Stimulated activated CD4-positive, alpha-beta T cell treated with anti-CD3 and anti-CD28 coated beads, Interleukin-2, amount 100 ng/mL, for 48 hours (primary cell): ENCODE results near the gene JMJD1C.
"Not testable (repeated sequence)": the region's sequence is repeated elsewhere in the genome, so short reads cannot be mapped to it uniquely, and the experiment has no call there.

ENCODE experiments used
- DNase-seq, 2 donors: peaks; one replicate each; pipeline ENCODE4 v3.0.0-alpha.2; 2020

JMJD1C gene

GRCh38 chr10:63157845-63158624, 307.7 kb downstream of the JMJD1C start:
- peak in 1 of 2 donors; percentile 34 for DNase-seq

GRCh38 chr10:63156236-63156635, 309.5 kb downstream of the JMJD1C start:
- DNase-seq = no peak

- DNase-seq = no peak
Observed at GRCh38 chr10:63155388-63156020, 310.3 kb downstream of the JMJD1C start.

GRCh38 chr10:63154546-63155387, 311.0 kb downstream of the JMJD1C start:
- no peak for DNase-seq

- not testable (repeated sequence) for DNase-seq
Observed at GRCh38 chr10:63153868-63154545, 311.8 kb downstream of the JMJD1C start.

- no peak for DNase-seq
Observed at GRCh38 chr10:63150745-63151144, 315.0 kb downstream of the JMJD1C start.

GRCh38 chr10:63146503-63146902, 319.3 kb downstream of the JMJD1C start:
- DNase-seq = no peak

- no peak for DNase-seq
Observed at GRCh38 chr10:63145782-63146181, 320.0 kb downstream of the JMJD1C start.

- DNase-seq = no peak
Observed at GRCh38 chr10:63143987-63144386, 321.8 kb downstream of the JMJD1C start.

GRCh38 chr10:63142136-63142535, 323.6 kb downstream of the JMJD1C start:
- DNase-seq = no peak

GRCh38 chr10:63140077-63140476, 325.7 kb downstream of the JMJD1C start:
- no peak for DNase-seq

GRCh38 chr10:63137306-63137705, 328.5 kb downstream of the JMJD1C start:
- DNase-seq = no peak

- DNase-seq = no peak
Observed at GRCh38 chr10:63133821-63134557, 331.8 kb downstream of the JMJD1C start.

GRCh38 chr10:63133056-63133820, 332.5 kb downstream of the JMJD1C start, which contains the start of gene NRBF2:
NRBF2 (plus strand) TSS chr10:63133328; CDS start chr10:63133471, 143 bp downstream.
- DNase-seq = peak; percentile 93 to 97

GRCh38 chr10:63132651-63133055, 333.1 kb downstream of the JMJD1C start:
- no peak for DNase-seq

- no peak for DNase-seq
Observed at GRCh38 chr10:63129888-63130287, 335.9 kb downstream of the JMJD1C start.

- no peak for DNase-seq
Observed at GRCh38 chr10:63128443-63128842, 337.3 kb downstream of the JMJD1C start.

GRCh38 chr10:63125459-63125858, 340.3 kb downstream of the JMJD1C start:
- DNase-seq = no peak

GRCh38 chr10:63123727-63124362, 341.9 kb downstream of the JMJD1C start:
- no peak for DNase-seq

GRCh38 chr10:63120554-63120953, 345.2 kb downstream of the JMJD1C start:
- no peak for DNase-seq

GRCh38 chr10:63119041-63119440, 346.7 kb downstream of the JMJD1C start:
- no peak for DNase-seq
